NCI-H526 treated with DMSO at 0.1 percent for 48 hours (cell line): ENCODE measurements around the gene SCCPDH.
"Not testable (repeated sequence)": the region's sequence is repeated elsewhere in the genome, so short reads cannot be mapped to it uniquely, and the experiment has no call there.

Experiments
- DNase-seq: peaks from one replicate; lab custom pipeline; 2025; lab: John Stamatoyannopoulos, UW

Gene SCCPDH

GRCh38 chr1:246801241-246802020 is 77.2 kb downstream of the SCCPDH start:
- no peak for DNase-seq

- no peak for DNase-seq
Measured at GRCh38 chr1:246803373-246803772, 79.2 kb downstream of the SCCPDH start.

DNA sequence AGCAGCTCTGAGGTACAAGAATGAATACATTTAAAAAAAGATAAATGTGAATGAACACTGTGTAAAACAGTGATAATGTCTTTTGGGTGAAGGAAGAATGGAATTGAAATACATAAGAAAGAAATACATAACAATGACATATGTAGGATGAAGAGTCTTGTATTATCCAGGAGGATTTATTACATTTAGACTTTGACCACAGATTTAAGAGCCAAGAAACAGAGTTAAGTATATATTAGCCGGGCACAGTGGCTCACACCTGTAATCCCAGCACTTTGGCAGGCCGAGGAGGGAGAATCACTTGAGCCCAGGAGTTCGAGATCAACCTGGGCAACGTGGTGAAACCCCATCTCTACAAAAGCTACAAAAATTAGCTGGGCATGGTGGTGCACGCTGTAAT is 79.7 kb downstream of the SCCPDH start:
- no peak for DNase-seq

GRCh38 chr1:246805135-246805716 is 81.0 kb downstream of the SCCPDH start:
- DNase-seq = no peak

- DNase-seq = no peak
Measured at GRCh38 chr1:246809473-246809872, 85.3 kb downstream of the SCCPDH start.

DNA sequence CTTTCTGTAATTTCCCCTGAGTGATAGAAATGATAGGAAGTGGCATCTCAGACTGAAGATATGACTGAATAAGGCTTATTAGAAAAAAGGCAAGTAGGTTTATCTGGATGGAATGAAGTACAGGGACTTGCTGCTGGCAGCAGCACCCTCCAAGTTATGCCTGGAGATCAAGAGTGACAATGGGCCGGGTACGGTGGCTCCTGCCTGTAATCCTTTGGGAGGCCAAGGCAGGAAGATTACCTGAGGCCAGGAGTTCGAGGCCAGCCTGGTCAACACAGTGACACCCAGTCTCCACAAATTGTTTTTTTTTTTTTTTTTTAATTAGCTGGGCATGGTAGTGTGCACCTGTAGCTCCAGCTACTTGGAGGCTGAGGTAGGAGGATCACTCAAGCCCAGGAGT is 87.8 kb downstream of the SCCPDH start:
- DNase-seq = no peak

GRCh38 chr1:246813325-246813724 is 89.1 kb downstream of the SCCPDH start:
- not testable (repeated sequence) for DNase-seq

GRCh38 chr1:246814890-246815289 is 90.7 kb downstream of the SCCPDH start:
- no peak for DNase-seq

GRCh38 chr1:246815693-246816270 is 91.6 kb downstream of the SCCPDH start:
- DNase-seq = no peak
